Measurements from ENCODE around the gene CENATAC. TPM values are rescaled to one million over a fixed set of nuclear protein-coding genes. Genes with fewer than 3 reads are reported as not detected.

Gene CENATAC
- total and polyA plus RNA-seq, 2 experiments from 2014 or later: 24.5 to 26.2 TPM

DNA sequence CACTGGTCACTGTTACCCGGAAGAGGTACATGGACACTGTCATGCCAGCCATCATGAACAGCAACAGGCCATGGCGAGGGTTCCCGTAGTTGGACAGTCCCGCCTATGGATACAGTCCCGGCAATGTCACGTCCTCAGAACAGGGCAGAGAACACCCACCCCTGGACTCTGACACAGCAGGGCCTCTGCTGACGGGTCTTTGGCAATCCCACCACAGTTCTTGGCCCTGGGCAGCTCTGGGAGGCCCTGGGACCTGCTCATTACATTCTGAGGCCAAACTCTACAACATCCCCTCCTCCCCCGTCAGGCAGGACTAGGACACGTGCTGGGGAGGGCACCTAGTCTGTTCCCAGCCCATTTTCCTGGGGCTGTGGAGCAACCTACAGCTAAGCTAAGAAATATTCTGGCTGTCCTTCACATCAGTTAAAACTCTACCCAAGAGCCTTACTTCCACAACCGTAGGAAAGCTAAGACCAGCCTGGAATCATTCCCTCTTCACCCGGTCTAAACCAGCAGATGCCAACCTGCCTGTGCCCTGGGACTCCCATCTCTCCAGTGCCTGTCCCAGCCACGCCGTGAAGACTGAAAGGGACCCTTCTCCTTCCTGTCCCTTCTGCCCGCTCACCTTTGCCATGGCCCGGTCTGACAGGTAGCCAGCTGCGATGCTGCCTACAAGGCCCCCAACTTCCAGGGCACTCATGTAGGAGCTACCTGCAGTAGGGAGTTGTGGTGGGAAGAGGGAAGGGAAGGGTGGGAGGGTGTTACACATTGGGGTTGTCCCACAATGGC, 28.2 kb downstream of the CENATAC start:
- WGBS (ENCODE audit: low lambda C conversion rate, missing lambda C conversion rate): 88% methylated on average over 16 of the region's 16 CpGs
- H3K4me3 ChIP-seq: no peak overlapping the region
- H3K4me2 ChIP-seq: peak overlapping the region; percentile 98
- H2AFZ ChIP-seq: no peak overlapping the region
- TF ChIP-seq CTCF (IDR thresholded peaks at IDR 0.05; ENCODE audit: poor library complexity): no peak
- no peaks in the 10 kb centered on the region for H4K20me1 ChIP-seq (ENCODE audit: insufficient read depth, poor library complexity, severe bottlenecking)
- no peaks in the 10 kb centered on the region for H3K9me3 ChIP-seq (ENCODE audit: low read depth)
- no peaks in the 10 kb centered on the region for H3K27me3 ChIP-seq
- no peaks in the 10 kb centered on the region for H3K36me3 ChIP-seq (replicated peaks; ENCODE audit: insufficient read depth, low read depth)
- H3K27ac ChIP-seq: peak overlapping the region; percentile 67
- H3K4me1 ChIP-seq (ENCODE audit: insufficient read depth): peaks cover 66% of the 10 kb centered on the region
- H3K79me2 ChIP-seq: peaks cover 52% of the 10 kb centered on the region
- no peaks in the 10 kb centered on the region for H3K9me2 ChIP-seq (replicated peaks; ENCODE audit: insufficient read depth)
- peak; percentile 24 for DNase-seq (ENCODE audit: low spot score)

DNA sequence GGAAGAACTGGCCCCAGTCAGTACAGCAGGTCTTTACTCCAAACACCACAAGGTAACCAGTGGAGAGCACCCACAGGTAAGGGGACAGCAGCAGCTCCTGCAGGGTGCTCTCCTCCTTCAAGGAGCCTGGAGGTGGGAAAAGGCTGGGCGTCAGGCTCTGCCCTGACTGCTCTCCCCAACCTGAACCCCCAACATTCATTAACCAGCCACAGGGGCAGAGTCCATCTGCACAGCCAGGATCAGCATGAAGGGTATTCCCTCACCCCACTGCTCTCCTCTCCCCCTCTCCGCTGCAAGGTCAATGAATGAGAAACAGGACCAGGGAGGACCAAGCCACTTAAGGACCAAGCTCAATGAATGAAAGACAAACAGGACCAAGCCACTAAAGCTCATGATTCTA, 29.0 kb downstream of the CENATAC start:
- H3K4me2 ChIP-seq: peak overlapping the region; percentile 98
- H3K9me3 ChIP-seq (ENCODE audit: low read depth): no peaks in the 10 kb centered on the region
- H3K4me1 ChIP-seq (ENCODE audit: insufficient read depth): peaks cover 58% of the 10 kb centered on the region
- no peaks in the 10 kb centered on the region for H3K9me2 ChIP-seq (replicated peaks; ENCODE audit: insufficient read depth)
- H3K27me3 ChIP-seq: no peaks in the 10 kb centered on the region
- no peak overlapping the region for H3K4me3 ChIP-seq
- 66% methylated on average over 2 of the region's 2 CpGs for WGBS (ENCODE audit: low lambda C conversion rate, missing lambda C conversion rate)
- peak overlapping the region; percentile 91 for H3K27ac ChIP-seq
- peaks cover 50% of the 10 kb centered on the region for H3K79me2 ChIP-seq
- peak; percentile 66 for DNase-seq (ENCODE audit: low spot score)
- H3K36me3 ChIP-seq (replicated peaks; ENCODE audit: insufficient read depth, low read depth): no peaks in the 10 kb centered on the region
- H2AFZ ChIP-seq: no peak overlapping the region
- TF ChIP-seq EZH2 (IDR thresholded peaks at IDR 0.05; ENCODE audit: borderline replicate concordance) (no peak), EZH2phosphoT487 (IDR thresholded peaks at IDR 0.05; ENCODE audit: low read depth, severe bottlenecking, unreplicated experiment) (no peak), CTCF (IDR thresholded peaks at IDR 0.05; ENCODE audit: poor library complexity) (no peak)
- H4K20me1 ChIP-seq (ENCODE audit: insufficient read depth, poor library complexity, severe bottlenecking): no peaks in the 10 kb centered on the region

DNA sequence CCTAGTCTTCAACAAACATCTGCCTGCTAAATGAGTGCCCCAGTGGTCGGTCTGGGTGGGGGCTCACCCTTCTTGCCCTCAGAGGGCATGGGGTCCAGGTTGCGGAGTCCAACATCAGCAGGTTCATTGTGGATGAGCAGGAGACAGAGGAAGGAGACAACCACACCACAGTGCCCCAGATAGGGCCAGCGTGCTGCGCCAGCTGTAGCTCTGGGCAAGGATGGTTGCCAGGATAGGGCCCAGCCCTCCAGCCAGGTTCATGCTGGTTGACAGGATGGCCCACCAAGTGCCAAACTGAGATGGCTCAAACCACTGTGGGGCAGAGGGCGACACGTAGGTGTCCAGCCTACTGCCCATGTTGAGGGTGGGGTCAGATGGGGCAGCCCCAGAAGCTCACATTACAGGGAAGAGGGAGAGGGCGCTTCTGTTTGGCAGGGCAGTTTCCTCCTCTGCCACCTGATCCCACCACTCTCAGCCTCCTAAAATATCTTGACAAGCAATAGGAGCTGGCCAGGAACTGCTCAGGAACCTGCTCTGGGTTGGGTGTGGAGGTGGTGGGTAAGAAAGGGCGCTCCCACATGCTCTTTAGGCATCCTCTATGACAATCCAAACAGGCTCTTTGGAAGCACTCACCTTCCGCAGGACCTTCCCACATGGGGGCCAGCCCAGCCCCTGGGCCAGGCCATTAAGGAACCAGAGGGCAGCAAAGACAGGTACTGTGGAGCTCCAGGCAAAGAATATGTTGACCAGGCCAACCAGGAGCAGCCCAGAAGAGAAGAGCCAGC, 29.8 kb downstream of the CENATAC start:
- Histone ChIP-seq H2AFZ (no peak overlapping the region), H3K4me1 (ENCODE audit: insufficient read depth) (peaks cover 57% of the 10 kb centered on the region), H3K27me3 (no peaks in the 10 kb centered on the region), H3K4me2 (peak overlapping the region; percentile 98), H3K79me2 (peaks cover 50% of the 10 kb centered on the region), H3K9me3 (ENCODE audit: low read depth) (no peaks in the 10 kb centered on the region), H3K4me3 (peak overlapping the region; percentile 11), H3K36me3 (replicated peaks; ENCODE audit: insufficient read depth, low read depth) (no peaks in the 10 kb centered on the region), H3K9me2 (replicated peaks; ENCODE audit: insufficient read depth) (no peaks in the 10 kb centered on the region), H4K20me1 (ENCODE audit: insufficient read depth, poor library complexity, severe bottlenecking) (no peaks in the 10 kb centered on the region), H3K27ac (peak overlapping the region; percentile 91)
- no peak for TF ChIP-seq CTCF (IDR thresholded peaks at IDR 0.05; ENCODE audit: poor library complexity)
- TF ChIP-seq EZH2phosphoT487 (IDR thresholded peaks at IDR 0.05; ENCODE audit: low read depth, severe bottlenecking, unreplicated experiment): no peak
- TF ChIP-seq EZH2 (IDR thresholded peaks at IDR 0.05; ENCODE audit: borderline replicate concordance): no peak
- WGBS (ENCODE audit: low lambda C conversion rate, missing lambda C conversion rate): 90% methylated on average over 9 of the region's 9 CpGs
- no peak for DNase-seq (ENCODE audit: low spot score)

Data from hepatocyte (in vitro differentiated cells).